ENCODE data around the gene TVP23C.

Gene TVP23C

DNA sequence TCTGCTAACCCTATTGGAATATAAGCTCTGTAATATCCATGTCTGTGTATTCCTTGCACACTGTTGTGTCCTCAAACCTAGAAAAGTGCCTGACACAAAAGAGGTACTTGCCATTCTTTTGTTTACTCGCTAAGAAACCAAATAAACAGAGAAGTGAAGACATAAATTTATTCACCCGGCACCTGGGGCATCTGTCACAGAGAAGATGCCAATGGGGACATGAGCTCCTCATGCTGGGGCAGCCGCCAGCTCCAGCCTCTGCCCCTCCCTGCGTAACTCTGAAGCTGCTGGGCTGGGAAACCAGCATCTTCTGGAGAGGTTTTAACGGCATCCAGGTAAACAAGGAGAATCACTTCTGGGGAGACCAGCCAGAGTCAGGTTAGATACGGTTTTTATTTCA is 80.8 kb downstream of the TVP23C start:
- H3K27ac ChIP-seq (ENCODE audit: poor library complexity, severe bottlenecking), result no peak overlapping the region
- DNase-seq (ENCODE audit: low spot score), result no peak
- ATAC-seq (ENCODE audit: low read depth), result no peak
- no peaks in the 10 kb centered on the region for H3K27me3 ChIP-seq (ENCODE audit: insufficient read depth, poor library complexity, severe bottlenecking)
- H3K9me3 ChIP-seq (ENCODE audit: severe bottlenecking), result no peaks in the 10 kb centered on the region
- no peak overlapping the region for H3K4me3 ChIP-seq (ENCODE audit: severe bottlenecking)
- peaks cover 4% of the 10 kb centered on the region for H3K4me1 ChIP-seq (ENCODE audit: insufficient read depth, poor library complexity, severe bottlenecking)
- H3K36me3 ChIP-seq (ENCODE audit: low read depth), result no peaks in the 10 kb centered on the region
- TF ChIP-seq, protein P1, sequence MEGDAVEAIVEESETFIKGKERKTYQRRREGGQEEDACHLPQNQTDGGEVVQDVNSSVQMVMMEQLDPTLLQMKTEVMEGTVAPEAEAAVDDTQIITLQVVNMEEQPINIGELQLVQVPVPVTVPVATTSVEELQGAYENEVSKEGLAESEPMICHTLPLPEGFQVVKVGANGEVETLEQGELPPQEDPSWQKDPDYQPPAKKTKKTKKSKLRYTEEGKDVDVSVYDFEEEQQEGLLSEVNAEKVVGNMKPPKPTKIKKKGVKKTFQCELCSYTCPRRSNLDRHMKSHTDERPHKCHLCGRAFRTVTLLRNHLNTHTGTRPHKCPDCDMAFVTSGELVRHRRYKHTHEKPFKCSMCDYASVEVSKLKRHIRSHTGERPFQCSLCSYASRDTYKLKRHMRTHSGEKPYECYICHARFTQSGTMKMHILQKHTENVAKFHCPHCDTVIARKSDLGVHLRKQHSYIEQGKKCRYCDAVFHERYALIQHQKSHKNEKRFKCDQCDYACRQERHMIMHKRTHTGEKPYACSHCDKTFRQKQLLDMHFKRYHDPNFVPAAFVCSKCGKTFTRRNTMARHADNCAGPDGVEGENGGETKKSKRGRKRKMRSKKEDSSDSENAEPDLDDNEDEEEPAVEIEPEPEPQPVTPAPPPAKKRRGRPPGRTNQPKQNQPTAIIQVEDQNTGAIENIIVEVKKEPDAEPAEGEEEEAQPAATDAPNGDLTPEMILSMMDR (IDR thresholded peaks at IDR 0.05; ENCODE audit: poor library complexity, severe bottlenecking), result no peak

DNA sequence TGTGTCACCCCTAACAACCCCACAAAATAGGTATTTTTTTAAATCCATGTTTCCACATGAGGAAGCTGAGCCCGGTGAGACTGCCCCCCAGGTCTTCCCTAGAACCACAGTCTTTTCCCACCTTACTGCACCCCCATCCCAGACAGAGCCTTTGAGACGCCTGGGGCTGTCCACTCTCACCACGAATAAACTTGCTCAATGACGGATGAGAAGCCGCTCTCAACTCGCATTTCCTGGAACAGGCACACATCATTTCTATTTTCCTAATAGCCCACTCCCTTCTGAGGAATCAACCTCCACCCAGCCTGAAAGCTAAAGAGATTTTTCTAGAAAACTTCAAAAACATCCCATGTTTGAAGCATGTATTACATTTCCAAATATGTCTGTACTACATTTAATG is 81.8 kb downstream of the TVP23C start:
- H3K4me3 ChIP-seq (ENCODE audit: severe bottlenecking), result no peak overlapping the region
- TF ChIP-seq, protein P1 (IDR thresholded peaks at IDR 0.05; ENCODE audit: poor library complexity, severe bottlenecking), result no peak
- H3K4me1 ChIP-seq (ENCODE audit: insufficient read depth, poor library complexity, severe bottlenecking), result peaks cover 4% of the 10 kb centered on the region
- H3K36me3 ChIP-seq (ENCODE audit: low read depth), result no peaks in the 10 kb centered on the region
- ATAC-seq (ENCODE audit: low read depth) (no peak), DNase-seq (ENCODE audit: low spot score) (no peak)
- no peak overlapping the region for H3K27ac ChIP-seq (ENCODE audit: poor library complexity, severe bottlenecking)
- no peaks in the 10 kb centered on the region for H3K27me3 ChIP-seq (ENCODE audit: insufficient read depth, poor library complexity, severe bottlenecking)
- H3K9me3 ChIP-seq (ENCODE audit: severe bottlenecking), result no peaks in the 10 kb centered on the region

DNA sequence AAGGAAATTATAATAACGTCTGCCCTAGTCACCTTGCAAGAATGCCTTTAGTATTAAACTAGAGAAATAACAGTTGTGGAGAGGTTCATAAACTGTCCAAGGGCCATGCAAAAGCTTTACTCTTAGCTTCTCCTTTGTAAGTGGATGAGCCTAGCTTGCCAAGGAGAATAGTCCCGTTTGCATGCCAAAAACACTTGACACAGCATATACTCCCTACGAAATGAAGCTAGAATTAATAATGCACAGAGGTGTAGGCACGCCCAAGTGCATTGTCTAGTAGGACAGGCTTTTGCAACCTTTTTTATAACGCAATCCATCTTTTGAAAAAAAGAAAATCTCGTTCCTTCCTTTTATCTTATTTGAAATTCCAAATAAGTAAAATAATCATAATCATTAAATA is 83.1 kb downstream of the TVP23C start:
- Histone ChIP-seq H3K4me1 (ENCODE audit: insufficient read depth, poor library complexity, severe bottlenecking) (peaks cover 4% of the 10 kb centered on the region), H3K27ac (ENCODE audit: poor library complexity, severe bottlenecking) (no peak overlapping the region), H3K4me3 (ENCODE audit: severe bottlenecking) (no peak overlapping the region), H3K36me3 (ENCODE audit: low read depth) (no peaks in the 10 kb centered on the region), H3K27me3 (ENCODE audit: insufficient read depth, poor library complexity, severe bottlenecking) (no peaks in the 10 kb centered on the region), H3K9me3 (ENCODE audit: severe bottlenecking) (no peaks in the 10 kb centered on the region)
- ATAC-seq (ENCODE audit: low read depth) (no peak; the same call in 2 of the 3 replicates), DNase-seq (ENCODE audit: low spot score) (no peak)
- TF ChIP-seq, protein P1 (IDR thresholded peaks at IDR 0.05; ENCODE audit: poor library complexity, severe bottlenecking), result no peak

DNA sequence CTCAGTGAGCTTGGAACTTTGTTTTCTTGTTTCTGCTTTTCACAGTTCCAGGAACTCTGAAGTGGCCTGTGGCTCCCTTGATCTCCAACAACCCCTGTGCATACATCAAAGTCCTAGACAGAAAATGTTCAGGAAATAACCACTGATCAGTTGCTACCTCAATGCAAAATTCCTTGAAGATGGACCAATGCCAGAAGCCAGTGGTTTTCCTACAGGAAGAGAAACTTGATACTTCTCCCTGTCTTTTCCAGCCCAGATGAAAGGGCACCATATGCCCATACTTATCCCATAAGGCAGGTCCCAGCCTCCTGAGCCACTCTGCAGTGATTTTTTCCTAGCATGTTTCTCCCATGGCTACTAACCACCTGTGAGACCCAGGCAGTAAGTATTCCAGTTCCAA is 83.6 kb downstream of the TVP23C start:
- DNase-seq (ENCODE audit: low spot score), result no peak
- H3K27me3 ChIP-seq (ENCODE audit: insufficient read depth, poor library complexity, severe bottlenecking), result no peaks in the 10 kb centered on the region
- peak; percentile 65 for ATAC-seq (ENCODE audit: low read depth)
- H3K9me3 ChIP-seq (ENCODE audit: severe bottlenecking), result no peaks in the 10 kb centered on the region
- no peak overlapping the region for H3K4me3 ChIP-seq (ENCODE audit: severe bottlenecking)
- no peak overlapping the region for H3K27ac ChIP-seq (ENCODE audit: poor library complexity, severe bottlenecking)
- H3K4me1 ChIP-seq (ENCODE audit: insufficient read depth, poor library complexity, severe bottlenecking), result peaks cover 4% of the 10 kb centered on the region
- TF ChIP-seq, protein P1 (IDR thresholded peaks at IDR 0.05; ENCODE audit: poor library complexity, severe bottlenecking), result no peak
- H3K36me3 ChIP-seq (ENCODE audit: low read depth), result no peaks in the 10 kb centered on the region

DNA sequence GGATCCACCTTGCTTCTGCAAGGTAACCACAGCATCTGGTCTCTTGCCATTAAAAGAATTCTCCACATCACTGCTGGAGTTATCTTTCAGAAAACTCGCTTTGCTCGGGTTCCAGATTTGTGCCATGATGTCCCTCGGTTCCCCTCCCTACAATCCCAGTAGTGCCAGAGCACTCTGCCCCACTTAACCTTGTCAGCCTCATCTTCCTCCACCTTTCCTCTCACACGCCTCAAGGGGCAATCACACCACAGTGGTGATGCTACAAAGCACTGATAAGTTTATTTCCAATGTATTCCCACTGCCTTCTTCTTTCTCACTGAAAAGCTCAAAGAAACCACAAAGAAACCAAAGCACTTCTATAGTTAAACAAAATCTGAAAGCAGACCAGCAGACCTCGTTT is 84.4 kb downstream of the TVP23C start:
- TF ChIP-seq, protein P1 (IDR thresholded peaks at IDR 0.05; ENCODE audit: poor library complexity, severe bottlenecking), result no peak
- no peak overlapping the region for H3K27ac ChIP-seq (ENCODE audit: poor library complexity, severe bottlenecking)
- DNase-seq (ENCODE audit: low spot score) (no peak), ATAC-seq (ENCODE audit: low read depth) (no peak)
- peaks cover 4% of the 10 kb centered on the region for H3K4me1 ChIP-seq (ENCODE audit: insufficient read depth, poor library complexity, severe bottlenecking)
- H3K36me3 ChIP-seq (ENCODE audit: low read depth), result no peaks in the 10 kb centered on the region
- no peaks in the 10 kb centered on the region for H3K27me3 ChIP-seq (ENCODE audit: insufficient read depth, poor library complexity, severe bottlenecking)
- H3K4me3 ChIP-seq (ENCODE audit: severe bottlenecking), result no peak overlapping the region
- no peaks in the 10 kb centered on the region for H3K9me3 ChIP-seq (ENCODE audit: severe bottlenecking)

Data from RWPE2 (cell line).